Measurements from ENCODE around the gene CD27. TPM values are rescaled to one million over a fixed set of nuclear protein-coding genes. Genes with fewer than 3 reads are reported as not detected.
A peak's percentile ranks its signal among the peaks of the same experiment; 100 is the strongest.

Gene CD27
- total and polyA plus RNA-seq, 2 donors (not counting 1 experiment from before 2014, with no cell fraction given): 0.06 to 0.17 TPM

GRCh38 chr12:6443361-6443983 lies 1.3 kb upstream of the CD27 start:
- Histone ChIP-seq H3K79me2 (ENCODE audit: control insufficient read depth, insufficient read depth, low read length) (no peaks in the 10 kb centered on the region), H3K9ac (ENCODE audit: insufficient read depth, low read length) (no peak overlapping the region), H3K9me3 (ENCODE audit: control insufficient read depth, insufficient read depth, low read depth, low read length) (no peaks in the 10 kb centered on the region), H2AFZ (ENCODE audit: low read length) (no peak overlapping the region), H4K20me1 (ENCODE audit: control insufficient read depth, extremely low read depth, insufficient read depth, low read length) (no peaks in the 10 kb centered on the region), H3K4me3 (replicated peaks in 1 of 4; ENCODE audit: control extremely low read depth in 1 of 4, insufficient read depth in 1 of 4, low read depth in 3 of 4, low read length in 4 of 4) (no peak overlapping the region), H3K4me1 (ENCODE audit: control insufficient read depth, extremely low read depth, insufficient read depth, low read length) (no peaks in the 10 kb centered on the region), H3K27ac (ENCODE audit: insufficient read depth, low read length) (no peak overlapping the region), H3K4me2 (ENCODE audit: extremely low read depth, insufficient read depth, low read length) (no peak overlapping the region), H3K27me3 (ENCODE audit: control insufficient read depth, insufficient read depth, low read length) (no peaks in the 10 kb centered on the region), H3K36me3 (ENCODE audit: control insufficient read depth, insufficient read depth, low read length) (no peaks in the 10 kb centered on the region)
- no peak for DNase-seq (ENCODE audit: low read depth in 2 of 2)
- TF ChIP-seq EZH2 (IDR thresholded peaks at IDR 0.05; ENCODE audit: low read length, missing control alignments): no peak
- TF ChIP-seq, protein P1, sequence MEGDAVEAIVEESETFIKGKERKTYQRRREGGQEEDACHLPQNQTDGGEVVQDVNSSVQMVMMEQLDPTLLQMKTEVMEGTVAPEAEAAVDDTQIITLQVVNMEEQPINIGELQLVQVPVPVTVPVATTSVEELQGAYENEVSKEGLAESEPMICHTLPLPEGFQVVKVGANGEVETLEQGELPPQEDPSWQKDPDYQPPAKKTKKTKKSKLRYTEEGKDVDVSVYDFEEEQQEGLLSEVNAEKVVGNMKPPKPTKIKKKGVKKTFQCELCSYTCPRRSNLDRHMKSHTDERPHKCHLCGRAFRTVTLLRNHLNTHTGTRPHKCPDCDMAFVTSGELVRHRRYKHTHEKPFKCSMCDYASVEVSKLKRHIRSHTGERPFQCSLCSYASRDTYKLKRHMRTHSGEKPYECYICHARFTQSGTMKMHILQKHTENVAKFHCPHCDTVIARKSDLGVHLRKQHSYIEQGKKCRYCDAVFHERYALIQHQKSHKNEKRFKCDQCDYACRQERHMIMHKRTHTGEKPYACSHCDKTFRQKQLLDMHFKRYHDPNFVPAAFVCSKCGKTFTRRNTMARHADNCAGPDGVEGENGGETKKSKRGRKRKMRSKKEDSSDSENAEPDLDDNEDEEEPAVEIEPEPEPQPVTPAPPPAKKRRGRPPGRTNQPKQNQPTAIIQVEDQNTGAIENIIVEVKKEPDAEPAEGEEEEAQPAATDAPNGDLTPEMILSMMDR (conservative IDR thresholded peaks at IDR 0.05 in 1 of 2, IDR thresholded peaks at IDR 0.05 in 1 of 2; ENCODE audit: low read depth in 1 of 2, low read length in 2 of 2): no peak

- no peaks in the 10 kb centered on the region for H4K20me1 ChIP-seq (ENCODE audit: control insufficient read depth, extremely low read depth, insufficient read depth, low read length)
- no peaks in the 10 kb centered on the region for H3K27me3 ChIP-seq (ENCODE audit: control insufficient read depth, insufficient read depth, low read length)
- no peak overlapping the region for H3K27ac ChIP-seq (ENCODE audit: insufficient read depth, low read length)
- H3K9ac ChIP-seq (ENCODE audit: insufficient read depth, low read length): no peak overlapping the region
- TF ChIP-seq, protein P1 (conservative IDR thresholded peaks at IDR 0.05 in 1 of 2, IDR thresholded peaks at IDR 0.05 in 1 of 2; ENCODE audit: low read depth in 1 of 2, low read length in 2 of 2): no peak
- no peak for TF ChIP-seq EZH2 (IDR thresholded peaks at IDR 0.05; ENCODE audit: low read length, missing control alignments)
- no peaks in the 10 kb centered on the region for H3K9me3 ChIP-seq (ENCODE audit: control insufficient read depth, insufficient read depth, low read depth, low read length)
- H2AFZ ChIP-seq (ENCODE audit: low read length): no peak overlapping the region
- H3K79me2 ChIP-seq (ENCODE audit: control insufficient read depth, insufficient read depth, low read length): no peaks in the 10 kb centered on the region
- no peak for DNase-seq (ENCODE audit: low read depth in 2 of 2)
- no peaks in the 10 kb centered on the region for H3K4me1 ChIP-seq (ENCODE audit: control insufficient read depth, extremely low read depth, insufficient read depth, low read length)
- H3K4me2 ChIP-seq (ENCODE audit: extremely low read depth, insufficient read depth, low read length): no peak overlapping the region
- no peak overlapping the region for H3K4me3 ChIP-seq (replicated peaks in 1 of 4; ENCODE audit: control extremely low read depth in 1 of 4, insufficient read depth in 1 of 4, low read depth in 3 of 4, low read length in 4 of 4)
- H3K36me3 ChIP-seq (ENCODE audit: control insufficient read depth, insufficient read depth, low read length): no peaks in the 10 kb centered on the region
Measured at GRCh38 chr12:6444031-6444430, 724 bp upstream of the CD27 start.

GRCh38 chr12:6450091-6450868 lies 5.5 kb downstream of the CD27 start:
- H3K27ac ChIP-seq (ENCODE audit: insufficient read depth, low read length): peak overlapping the region; percentile 87

More at GRCh38 chr12:6450091-6450868, 5.5 kb downstream of the CD27 start:
- H3K4me1 ChIP-seq (ENCODE audit: control insufficient read depth, extremely low read depth, insufficient read depth, low read length): peaks cover 12% of the 10 kb centered on the region
- peak overlapping the region; percentile 61 for H3K9ac ChIP-seq (ENCODE audit: insufficient read depth, low read length)
- no peaks in the 10 kb centered on the region for H3K9me3 ChIP-seq (ENCODE audit: control insufficient read depth, insufficient read depth, low read depth, low read length)
- peaks cover 10% of the 10 kb centered on the region for H3K79me2 ChIP-seq (ENCODE audit: control insufficient read depth, insufficient read depth, low read length)
- H4K20me1 ChIP-seq (ENCODE audit: control insufficient read depth, extremely low read depth, insufficient read depth, low read length): no peaks in the 10 kb centered on the region
- TF ChIP-seq, protein P1 (conservative IDR thresholded peaks at IDR 0.05 in 1 of 2, IDR thresholded peaks at IDR 0.05 in 1 of 2; ENCODE audit: low read depth in 1 of 2, low read length in 2 of 2): no peak
- TF ChIP-seq EZH2 (IDR thresholded peaks at IDR 0.05; ENCODE audit: low read length, missing control alignments): no peak
- H3K36me3 ChIP-seq (ENCODE audit: control insufficient read depth, insufficient read depth, low read length): no peaks in the 10 kb centered on the region
- peak overlapping the region; percentile 100 for H3K4me2 ChIP-seq (ENCODE audit: extremely low read depth, insufficient read depth, low read length)
- peak overlapping the region; percentile 60 to 81 (median 72) for H3K4me3 ChIP-seq (replicated peaks in 1 of 4; ENCODE audit: control extremely low read depth in 1 of 4, insufficient read depth in 1 of 4, low read depth in 3 of 4, low read length in 4 of 4)
- no peak for DNase-seq (ENCODE audit: low read depth in 2 of 2)
- no peaks in the 10 kb centered on the region for H3K27me3 ChIP-seq (ENCODE audit: control insufficient read depth, insufficient read depth, low read length)
- peak overlapping the region; percentile 77 for H2AFZ ChIP-seq (ENCODE audit: low read length)
